Liver (tissue), 9 donors: ENCODE results near the gene NIPBL. TPM values are rescaled to one million over a fixed set of nuclear protein-coding genes. Genes with fewer than 3 reads are reported as not detected.

ENCODE experiments used
- DNase-seq: peaks from one replicate; pipeline ENCODE4 v3.0.0-alpha.2; 2017; ENCODE audit warnings: low spot score
- H3K27ac ChIP-seq, 2 donors: one replicate each; pipeline ENCODE4 v1.7.0; 2013; ENCODE audit warnings: inconsistent platforms in 2 of 2, low read length in 2 of 2, control low read depth in 1 of 2, low read depth in 1 of 2, mild to moderate bottlenecking in 1 of 2
- H3K27me3 ChIP-seq, 4 donors: one replicate each; pipeline versions ENCODE4 v1.6.1 to v1.7.0; 2013; ENCODE audit warnings: low read length in 3 of 4, inconsistent platforms in 1 of 4, mild to moderate bottlenecking in 1 of 4, moderate library complexity in 1 of 4; ENCODE audit not compliant: control insufficient read depth in 4 of 4, insufficient read depth in 4 of 4
- H3K36me3 ChIP-seq, 4 donors: one replicate each; pipeline versions ENCODE4 v1.6.1 to v1.7.0; 2013; ENCODE audit warnings: low read length in 3 of 4, mild to moderate bottlenecking in 3 of 4, low read depth in 1 of 4, moderate library complexity in 1 of 4; ENCODE audit not compliant: control insufficient read depth in 4 of 4, insufficient read depth in 3 of 4
- H3K4me1 ChIP-seq, 4 donors: one replicate each; pipeline versions ENCODE4 v1.6.1 to v1.7.0; 2013; ENCODE audit warnings: low read length in 3 of 4, mild to moderate bottlenecking in 3 of 4, moderate library complexity in 1 of 4; ENCODE audit not compliant: control insufficient read depth in 4 of 4, insufficient read depth in 4 of 4
- H3K4me3 ChIP-seq, 3 donors: one replicate each; pipeline versions ENCODE4 v1.6.1 to v1.7.0; 2013; ENCODE audit warnings: low read length in 3 of 3, control low read depth in 1 of 3, low read depth in 1 of 3, mild to moderate bottlenecking in 1 of 3
- H3K9ac ChIP-seq, 2 donors: one replicate each; pipeline ENCODE4 v1.7.0; 2013; ENCODE audit warnings: low read length in 2 of 2, mild to moderate bottlenecking in 2 of 2, moderate library complexity in 2 of 2, control low read depth in 1 of 2, low read depth in 1 of 2
- H3K9me3 ChIP-seq, 4 donors: one replicate each; pipeline versions ENCODE4 v1.6.1 to v1.7.0; 2013; ENCODE audit warnings: low read length in 3 of 4; ENCODE audit not compliant: control insufficient read depth in 4 of 4
- FOXA2 ChIP-seq: IDR thresholded peaks from 2 replicates; pipeline ENCODE4 v1.6.1; 2016; ENCODE audit warnings: antibody characterized with exemption
- GABPA ChIP-seq, 2 donors: IDR thresholded peaks in 1 of 2; conservative IDR thresholded peaks in 1 of 2; 2 replicates each; pipeline ENCODE4 v1.6.1; 2016; ENCODE audit warnings: antibody characterized with exemption in 2 of 2, mild to moderate bottlenecking in 1 of 2, moderate library complexity in 1 of 2
- HNF4A ChIP-seq, 2 donors: conservative IDR thresholded peaks; 2 replicates each; pipeline ENCODE4 v1.6.1; 2016; ENCODE audit warnings: antibody characterized with exemption in 2 of 2, mild to moderate bottlenecking in 2 of 2
- HNF4G ChIP-seq: IDR thresholded peaks from 2 replicates; pipeline ENCODE4 v1.6.1; 2016; ENCODE audit warnings: antibody characterized with exemption
- JUND ChIP-seq, 2 donors: IDR thresholded peaks; 2 replicates each; pipeline ENCODE4 v1.6.1; 2016; ENCODE audit warnings: antibody characterized with exemption in 2 of 2
- NR2F2 ChIP-seq: IDR thresholded peaks from 2 replicates; pipeline ENCODE4 v1.6.1; 2016; ENCODE audit warnings: antibody characterized with exemption
- RAD21 ChIP-seq, 2 donors: IDR thresholded peaks; 2 replicates each; pipeline ENCODE4 v1.6.1; 2016; ENCODE audit warnings: antibody characterized with exemption in 2 of 2, mild to moderate bottlenecking in 2 of 2
- RXRA ChIP-seq, 2 donors: IDR thresholded peaks; 2 replicates each; pipeline ENCODE4 v1.6.1; 2017 to 2018; ENCODE audit warnings: antibody characterized with exemption in 2 of 2, mild to moderate bottlenecking in 1 of 2
- SP1 ChIP-seq: IDR thresholded peaks from 2 replicates; pipeline ENCODE4 v1.6.1; 2018; ENCODE audit warnings: antibody characterized with exemption, mild to moderate bottlenecking
- YY1 ChIP-seq: IDR thresholded peaks from 2 replicates; pipeline ENCODE4 v1.6.1; 2016; ENCODE audit warnings: antibody characterized with exemption, mild to moderate bottlenecking
- WGBS: extraction: QIAGEN DNeasy Blood & Tissue Kit; methylation state at CpG from one replicate; pipeline ENCODE4 v1.1.7; 2013; 5-methylcytosine and 5-hydroxymethylcytosine counted together
- polyA plus RNA-seq, 2 donors: library from polyadenylated mRNA; stranded (reverse) in 1 of 2; unstranded in 1 of 2; fragments of 200-250 nt in 1 of 2; fragments of >200 nt in 1 of 2; fragmentation: Nextera tagmentation in 1 of 2; extraction: Ambion mirVana in 1 of 2; gene quantifications; one replicate each; pipeline versions ENCODE4 v1.2.1 to v1.2.3, GENCODE V29; 2013 to 2015
- total RNA-seq, 2 donors: library from RNA; depleted of rRNA; stranded (reverse); fragments of >200 nt; gene quantifications; one replicate each; pipeline ENCODE4 v1.2.3, GENCODE V29; 2014
- TF ChIP-seq, protein P1 (sequence below): fragments of 150-350 bp; IDR thresholded peaks from 2 replicates; pipeline ENCODE4 v1.5.1; 2017; ENCODE audit warnings: improper control_type of control experiment, low read depth, low read length; ENCODE audit not compliant: missing input control
- TF ChIP-seq, protein P2 (sequence below): IDR thresholded peaks from 2 replicates; pipeline ENCODE4 v1.6.1; 2016; ENCODE audit warnings: antibody characterized with exemption
- TF ChIP-seq, protein P3 (sequence below): IDR thresholded peaks from 2 replicates; pipeline ENCODE4 v1.6.1; 2016; ENCODE audit warnings: antibody characterized with exemption
- TF ChIP-seq, protein P4 (sequence below): IDR thresholded peaks from 2 replicates; pipeline ENCODE4 v1.6.1; 2016; ENCODE audit warnings: antibody characterized with exemption, mild to moderate bottlenecking
- TF ChIP-seq, protein P5 (sequence below): IDR thresholded peaks from 2 replicates; pipeline ENCODE4 v1.6.1; 2016; ENCODE audit warnings: antibody characterized with exemption
- donor health status: healthy.
- donor health status: healthy.
- donor health status: healthy.
- donor health status: healthy.
- donor health status: healthy.

The NIPBL gene
- total and polyA plus RNA-seq, 4 donors, result 4.9 to 30.3 (median 21.0) TPM

DNA sequence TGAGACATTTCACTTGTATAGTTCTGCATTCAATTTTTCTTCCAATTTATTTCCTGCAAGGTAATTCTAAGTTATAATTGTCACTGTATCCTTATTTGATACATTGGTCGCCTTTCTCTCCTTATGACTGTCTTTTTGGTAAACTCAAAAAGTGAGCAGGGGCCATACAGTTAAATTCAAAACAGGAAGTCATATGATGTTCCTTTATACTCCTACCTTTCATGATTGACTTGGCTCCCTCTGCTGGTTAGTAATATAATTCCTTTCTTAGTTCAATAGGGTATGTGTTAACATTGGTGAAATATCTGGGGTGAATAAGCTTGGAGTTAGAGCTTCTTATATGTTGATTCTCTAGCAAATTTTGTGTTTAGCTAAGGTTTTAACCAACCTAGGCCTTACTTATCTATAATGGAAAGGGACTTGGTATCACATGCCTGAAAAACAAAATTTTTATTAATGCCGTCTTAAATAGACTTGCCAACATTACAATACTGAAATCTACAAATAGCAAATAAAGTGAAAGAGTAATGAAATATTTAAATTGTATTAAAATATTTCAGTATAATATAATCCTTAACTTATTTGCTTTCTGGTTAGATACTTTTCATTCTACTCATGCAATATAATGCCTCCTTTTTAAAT lies 6.0 kb upstream of the NIPBL start:
- H3K9me3 ChIP-seq, result no peaks in the 10 kb centered on the region
- no peak overlapping the region for H3K4me3 ChIP-seq
- H3K4me1 ChIP-seq, result peaks cover 2 to 22% (median 15%) of the 10 kb centered on the region in 4 donors
- H3K9ac ChIP-seq, result no peak overlapping the region
- no peak overlapping the region for H3K27ac ChIP-seq
- H3K27me3 ChIP-seq, result no peaks in the 10 kb centered on the region
- 51% methylated on average over 2 of the region's 2 CpGs for WGBS
- TF ChIP-seq, protein P1, sequence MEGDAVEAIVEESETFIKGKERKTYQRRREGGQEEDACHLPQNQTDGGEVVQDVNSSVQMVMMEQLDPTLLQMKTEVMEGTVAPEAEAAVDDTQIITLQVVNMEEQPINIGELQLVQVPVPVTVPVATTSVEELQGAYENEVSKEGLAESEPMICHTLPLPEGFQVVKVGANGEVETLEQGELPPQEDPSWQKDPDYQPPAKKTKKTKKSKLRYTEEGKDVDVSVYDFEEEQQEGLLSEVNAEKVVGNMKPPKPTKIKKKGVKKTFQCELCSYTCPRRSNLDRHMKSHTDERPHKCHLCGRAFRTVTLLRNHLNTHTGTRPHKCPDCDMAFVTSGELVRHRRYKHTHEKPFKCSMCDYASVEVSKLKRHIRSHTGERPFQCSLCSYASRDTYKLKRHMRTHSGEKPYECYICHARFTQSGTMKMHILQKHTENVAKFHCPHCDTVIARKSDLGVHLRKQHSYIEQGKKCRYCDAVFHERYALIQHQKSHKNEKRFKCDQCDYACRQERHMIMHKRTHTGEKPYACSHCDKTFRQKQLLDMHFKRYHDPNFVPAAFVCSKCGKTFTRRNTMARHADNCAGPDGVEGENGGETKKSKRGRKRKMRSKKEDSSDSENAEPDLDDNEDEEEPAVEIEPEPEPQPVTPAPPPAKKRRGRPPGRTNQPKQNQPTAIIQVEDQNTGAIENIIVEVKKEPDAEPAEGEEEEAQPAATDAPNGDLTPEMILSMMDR, result peak; percentile 57
- no peak for TF ChIP-seq YY1
- TF ChIP-seq RXRA (IDR thresholded peaks at IDR 0.05), result no peak
- peak; percentile 35 to 36 for TF ChIP-seq GABPA (IDR thresholded peaks at IDR 0.05 in 1 of 2, conservative IDR thresholded peaks at IDR 0.05 in 1 of 2)
- TF ChIP-seq RAD21 (IDR thresholded peaks at IDR 0.05), result peak; percentile 84 to 89
- DNase-seq, result no peak
- no peaks in the 10 kb centered on the region for H3K36me3 ChIP-seq

DNA sequence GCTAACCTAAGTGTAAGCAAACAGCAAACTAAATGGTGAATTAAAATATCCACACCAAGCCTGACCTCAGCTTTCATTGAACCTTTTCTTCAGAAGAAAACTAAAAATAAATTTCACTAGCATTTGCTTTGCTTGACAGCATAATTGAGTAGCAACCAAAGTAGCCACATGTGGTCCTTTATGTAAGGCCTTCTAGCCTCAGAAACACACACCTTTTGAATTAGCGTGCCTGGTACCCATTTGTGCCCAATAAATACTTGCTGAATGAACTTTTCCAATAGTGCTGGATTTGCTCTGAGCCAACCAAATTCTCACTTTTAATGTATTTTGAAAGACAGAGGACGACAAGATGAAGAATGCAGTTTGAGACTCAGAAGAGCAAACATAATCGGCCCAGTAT lies 2.1 kb upstream of the NIPBL start:
- no peaks in the 10 kb centered on the region for H3K27me3 ChIP-seq
- 46% methylated on average over 3 of the region's 3 CpGs for WGBS
- TF ChIP-seq JUND (IDR thresholded peaks at IDR 0.05) (no peak), FOXA2 (no peak), GABPA (IDR thresholded peaks at IDR 0.05 in 1 of 2, conservative IDR thresholded peaks at IDR 0.05 in 1 of 2) (no peak), YY1 (no peak), HNF4G (no peak), RXRA (IDR thresholded peaks at IDR 0.05) (no peak), HNF4A (conservative IDR thresholded peaks at IDR 0.05) (no peak), SP1 (no peak), NR2F2 (no peak)
- TF ChIP-seq, protein P2, sequence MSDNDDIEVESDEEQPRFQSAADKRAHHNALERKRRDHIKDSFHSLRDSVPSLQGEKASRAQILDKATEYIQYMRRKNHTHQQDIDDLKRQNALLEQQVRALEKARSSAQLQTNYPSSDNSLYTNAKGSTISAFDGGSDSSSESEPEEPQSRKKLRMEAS, result no peak
- TF ChIP-seq, protein P3, sequence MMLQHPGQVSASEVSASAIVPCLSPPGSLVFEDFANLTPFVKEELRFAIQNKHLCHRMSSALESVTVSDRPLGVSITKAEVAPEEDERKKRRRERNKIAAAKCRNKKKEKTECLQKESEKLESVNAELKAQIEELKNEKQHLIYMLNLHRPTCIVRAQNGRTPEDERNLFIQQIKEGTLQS, result no peak
- TF ChIP-seq, protein P4, sequence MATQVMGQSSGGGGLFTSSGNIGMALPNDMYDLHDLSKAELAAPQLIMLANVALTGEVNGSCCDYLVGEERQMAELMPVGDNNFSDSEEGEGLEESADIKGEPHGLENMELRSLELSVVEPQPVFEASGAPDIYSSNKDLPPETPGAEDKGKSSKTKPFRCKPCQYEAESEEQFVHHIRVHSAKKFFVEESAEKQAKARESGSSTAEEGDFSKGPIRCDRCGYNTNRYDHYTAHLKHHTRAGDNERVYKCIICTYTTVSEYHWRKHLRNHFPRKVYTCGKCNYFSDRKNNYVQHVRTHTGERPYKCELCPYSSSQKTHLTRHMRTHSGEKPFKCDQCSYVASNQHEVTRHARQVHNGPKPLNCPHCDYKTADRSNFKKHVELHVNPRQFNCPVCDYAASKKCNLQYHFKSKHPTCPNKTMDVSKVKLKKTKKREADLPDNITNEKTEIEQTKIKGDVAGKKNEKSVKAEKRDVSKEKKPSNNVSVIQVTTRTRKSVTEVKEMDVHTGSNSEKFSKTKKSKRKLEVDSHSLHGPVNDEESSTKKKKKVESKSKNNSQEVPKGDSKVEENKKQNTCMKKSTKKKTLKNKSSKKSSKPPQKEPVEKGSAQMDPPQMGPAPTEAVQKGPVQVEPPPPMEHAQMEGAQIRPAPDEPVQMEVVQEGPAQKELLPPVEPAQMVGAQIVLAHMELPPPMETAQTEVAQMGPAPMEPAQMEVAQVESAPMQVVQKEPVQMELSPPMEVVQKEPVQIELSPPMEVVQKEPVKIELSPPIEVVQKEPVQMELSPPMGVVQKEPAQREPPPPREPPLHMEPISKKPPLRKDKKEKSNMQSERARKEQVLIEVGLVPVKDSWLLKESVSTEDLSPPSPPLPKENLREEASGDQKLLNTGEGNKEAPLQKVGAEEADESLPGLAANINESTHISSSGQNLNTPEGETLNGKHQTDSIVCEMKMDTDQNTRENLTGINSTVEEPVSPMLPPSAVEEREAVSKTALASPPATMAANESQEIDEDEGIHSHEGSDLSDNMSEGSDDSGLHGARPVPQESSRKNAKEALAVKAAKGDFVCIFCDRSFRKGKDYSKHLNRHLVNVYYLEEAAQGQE, result no peak
- TF ChIP-seq, protein P1, result no peak
- TF ChIP-seq, protein P5, sequence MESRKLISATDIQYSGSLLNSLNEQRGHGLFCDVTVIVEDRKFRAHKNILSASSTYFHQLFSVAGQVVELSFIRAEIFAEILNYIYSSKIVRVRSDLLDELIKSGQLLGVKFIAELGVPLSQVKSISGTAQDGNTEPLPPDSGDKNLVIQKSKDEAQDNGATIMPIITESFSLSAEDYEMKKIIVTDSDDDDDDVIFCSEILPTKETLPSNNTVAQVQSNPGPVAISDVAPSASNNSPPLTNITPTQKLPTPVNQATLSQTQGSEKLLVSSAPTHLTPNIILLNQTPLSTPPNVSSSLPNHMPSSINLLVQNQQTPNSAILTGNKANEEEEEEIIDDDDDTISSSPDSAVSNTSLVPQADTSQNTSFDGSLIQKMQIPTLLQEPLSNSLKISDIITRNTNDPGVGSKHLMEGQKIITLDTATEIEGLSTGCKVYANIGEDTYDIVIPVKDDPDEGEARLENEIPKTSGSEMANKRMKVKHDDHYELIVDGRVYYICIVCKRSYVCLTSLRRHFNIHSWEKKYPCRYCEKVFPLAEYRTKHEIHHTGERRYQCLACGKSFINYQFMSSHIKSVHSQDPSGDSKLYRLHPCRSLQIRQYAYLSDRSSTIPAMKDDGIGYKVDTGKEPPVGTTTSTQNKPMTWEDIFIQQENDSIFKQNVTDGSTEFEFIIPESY, result no peak
- H3K4me3 ChIP-seq, result peak overlapping the region in 1 of 3 donors; percentile 96
- H3K36me3 ChIP-seq, result no peaks in the 10 kb centered on the region
- no peaks in the 10 kb centered on the region for H3K9me3 ChIP-seq
- H3K27ac ChIP-seq, result no peak overlapping the region
- peak overlapping the region in 1 of 2 donors; percentile 33 for H3K9ac ChIP-seq
- peaks cover 2 to 34% (median 25%) of the 10 kb centered on the region in 4 donors for H3K4me1 ChIP-seq
- DNase-seq, result no peak
